Ovary (tissue), 9 donors: ENCODE data around the gene PANK4. TPM values are rescaled to one million over a fixed set of nuclear protein-coding genes. Genes with fewer than 3 reads are reported as not detected.

Experiments
- DNase-seq, 5 donors: peaks; one replicate each; pipeline ENCODE4 v3.0.0-alpha.2; 2019 to 2020
- H3K27ac ChIP-seq, 2 donors: fragments of 200-600 bp; one replicate each; pipeline versions ENCODE4 v1.5.1 to v1.8.0; 2019 to 2022
- H3K27me3 ChIP-seq: fragments of 200-600 bp; one replicate; pipeline ENCODE4 v1.8.0; 2022
- H3K36me3 ChIP-seq: fragments of 200-600 bp; sonication (generic); one replicate; pipeline ENCODE4 v1.5.1; 2019
- H3K4me1 ChIP-seq: one replicate; pipeline ENCODE4 v1.8.1; 2013; ENCODE audit warnings: mild to moderate bottlenecking, moderate library complexity; ENCODE audit not compliant: insufficient read depth
- H3K4me3 ChIP-seq: fragments of 200-600 bp; sonication (generic); one replicate; pipeline ENCODE4 v1.5.1; 2017
- H3K9me3 ChIP-seq, 2 donors: fragments of 200-600 bp in 1 of 2; sonication (generic) in 1 of 2; one replicate each; pipeline versions ENCODE4 v1.5.1 to v1.8.1; 2013 to 2019; ENCODE audit warnings: mild to moderate bottlenecking in 1 of 2, moderate library complexity in 1 of 2
- CTCF ChIP-seq, 3 donors: fragments of 450-650 bp in 2 of 3; fragments of 200-600 bp in 1 of 3; IDR thresholded peaks; one replicate each; pipeline versions ENCODE4 v1.5.1 to v1.8.0; 2016 to 2022; ENCODE audit warnings: antibody characterized with exemption in 3 of 3, mild to moderate bottlenecking in 1 of 3
- EP300 ChIP-seq: sonication (generic); formaldehyde crosslinking; IDR thresholded peaks from one replicate; pipeline ENCODE4 v1.6.1; 2017; ENCODE audit warnings: antibody characterized with exemption
- POLR2A ChIP-seq: fragments of 450-650 bp; IDR thresholded peaks from one replicate; pipeline ENCODE4 v1.6.1; 2017; ENCODE audit warnings: antibody characterized with exemption, mild to moderate bottlenecking, moderate library complexity
- WGBS, 3 donors: extraction: QIAGEN DNeasy Blood & Tissue Kit in 1 of 3; methylation state at CpG; one replicate each; pipeline versions ENCODE4 v1.1.5 to v1.1.7; 2013 to 2017; 5-methylcytosine and 5-hydroxymethylcytosine counted together
- intact Hi-C, 4 donors: fragments of 100-400 bp; cut with DNase I; formaldehyde crosslinking; loops; one replicate each; pipeline versions ENCODE4 v1.11.0 to v1.15.1; 2022 to 2023
- polyA plus RNA-seq, 2 donors: library from polyadenylated mRNA; stranded (reverse); fragments of 200-250 nt in 1 of 2; fragments of 350-450 nt in 1 of 2; fragmentation: Illumina TruSeq in 1 of 2; extraction: RNeasy Lipid Tissue Mini Kit (QIAGEN cat#74804) in 1 of 2; gene quantifications; one replicate each; pipeline ENCODE4 v1.2.3, GENCODE V29; 2013 to 2014
- total RNA-seq, 7 donors: library from RNA; depleted of rRNA in 2 of 7; stranded (reverse); fragments of >200 nt in 2 of 7; fragmentation: NEBNext Ultra II Directional in 3 of 7; extraction: Animal tissue kit (Norgen Biotek cat#: 25700) in 3 of 7; gene quantifications; one replicate each; pipeline versions ENCODE4 v1.1.0 to v1.2.4, GENCODE V29; 2016 to 2023
- donor health status: DM: no; HTN: no; CAD: no; lungs with moderate emphysema.
- donor health status: DM: no; HTN: no; CAD: no.
- donor health status: Bipolar disorder and iron deficiency.
- donor health status: DM: yes; HTN: yes; CAD: no.
- donor health status: DM: no; HTN: no; CAD: no.
- donor health status: DM: yes; HTN: yes; CAD: no.

Gene PANK4
- total and polyA plus RNA-seq, 9 donors: 14.7 to 33.3 (median 26.1) TPM

- Histone ChIP-seq H3K4me1 (peaks cover 21% of the 10 kb centered on the region), H3K27ac (peak overlapping the region; percentile 6 to 44), H3K27me3 (no peaks in the 10 kb centered on the region), H3K4me3 (peak overlapping the region; percentile 37), H3K36me3 (no peaks in the 10 kb centered on the region), H3K9me3 (no peaks in the 10 kb centered on the region)
- no peak for DNase-seq
- TF ChIP-seq POLR2A: no peak
- intact Hi-C loops: loop anchor here (1.0 to 10.0 kb wide), 5 partner anchors 130 to 373 kb away; no protein-coding TSS in a partner anchor
- 10 to 12% (median 11%) methylated on average over 26 to 27 of the region's 27 CpGs for WGBS, 3 donors
Observed at GRCh38 chr1:2547210-2548067, 21.0 kb upstream of the PANK4 start.

GRCh38 chr1:2546515-2547209 is 20.3 kb upstream of the PANK4 start:
- H3K27me3 ChIP-seq: no peaks in the 10 kb centered on the region
- peaks cover 21% of the 10 kb centered on the region for H3K4me1 ChIP-seq

GRCh38 chr1:2545754-2546514 is 19.5 kb upstream of the PANK4 start:
- no peaks in the 10 kb centered on the region for H3K27me3 ChIP-seq
- intact Hi-C loops: loop anchor here in 3 of 4 donors (5.0 to 10.0 kb wide), 2 partner anchors 129 to 371 kb away; no protein-coding TSS in a partner anchor
- TF ChIP-seq EP300 (no peak), CTCF (IDR thresholded peaks at IDR 0.05) (no peak), POLR2A (no peak)

More at GRCh38 chr1:2546515-2547209, 20.3 kb upstream of the PANK4 start:
- peak in 1 of 5 donors; percentile 65 for DNase-seq
- TF ChIP-seq CTCF (IDR thresholded peaks at IDR 0.05): no peak
- TF ChIP-seq EP300: no peak
- no peak for TF ChIP-seq POLR2A
- Histone ChIP-seq H3K9me3 (no peaks in the 10 kb centered on the region), H3K4me3 (peak overlapping the region; percentile 37), H3K27ac (peak overlapping the region in 1 of 2 donors; percentile 26), H3K36me3 (no peaks in the 10 kb centered on the region)
- WGBS, 3 donors: 1% methylated on average over 38 to 52 of the region's 52 CpGs
- intact Hi-C loops: loop anchor here (1.0 to 10.0 kb wide), 3 partner anchors 129 to 372 kb away; no protein-coding TSS in a partner anchor

GRCh38 chr1:2544875-2545640 is 18.7 kb upstream of the PANK4 start:
- H3K36me3 ChIP-seq: no peaks in the 10 kb centered on the region
- intact Hi-C loops: loop anchor here in 3 of 4 donors (5.0 to 10.0 kb wide), 2 partner anchors 128 to 370 kb away; no protein-coding TSS in a partner anchor
- no peak overlapping the region for H3K4me3 ChIP-seq
- H3K27ac ChIP-seq: peak overlapping the region in 1 of 2 donors; percentile 29
- H3K4me1 ChIP-seq: peaks cover 21% of the 10 kb centered on the region
- no peaks in the 10 kb centered on the region for H3K27me3 ChIP-seq
- WGBS, 3 donors: 45 to 60% (median 56%) methylated on average over 19 of the region's 19 CpGs
- no peaks in the 10 kb centered on the region for H3K9me3 ChIP-seq
- TF ChIP-seq EP300 (no peak), POLR2A (no peak), CTCF (IDR thresholded peaks at IDR 0.05) (no peak)
- DNase-seq: no peak

More at GRCh38 chr1:2545754-2546514, 19.5 kb upstream of the PANK4 start:
- Histone ChIP-seq H3K9me3 (no peaks in the 10 kb centered on the region), H3K4me1 (peaks cover 21% of the 10 kb centered on the region), H3K4me3 (peak overlapping the region; percentile 37), H3K27ac (peak overlapping the region in 1 of 2 donors; percentile 29), H3K36me3 (no peaks in the 10 kb centered on the region)
- 5 to 10% (median 8%) methylated on average over 27 to 43 of the region's 43 CpGs for WGBS, 3 donors
- peak in 3 of 5 donors; percentile 58 to 76 (median 76) for DNase-seq
